HG03280 (cell line): Measurements from ENCODE around the gene S1PR5.

Experiments
- ATAC-seq: cut with Tn5 transposase; IDR thresholded peaks from one replicate; pipeline ENCODE4 v1.9.1; 2021; ENCODE audit warnings: mild to moderate bottlenecking, moderate library complexity; ENCODE audit not compliant: unreplicated experiment

Gene S1PR5

DNA sequence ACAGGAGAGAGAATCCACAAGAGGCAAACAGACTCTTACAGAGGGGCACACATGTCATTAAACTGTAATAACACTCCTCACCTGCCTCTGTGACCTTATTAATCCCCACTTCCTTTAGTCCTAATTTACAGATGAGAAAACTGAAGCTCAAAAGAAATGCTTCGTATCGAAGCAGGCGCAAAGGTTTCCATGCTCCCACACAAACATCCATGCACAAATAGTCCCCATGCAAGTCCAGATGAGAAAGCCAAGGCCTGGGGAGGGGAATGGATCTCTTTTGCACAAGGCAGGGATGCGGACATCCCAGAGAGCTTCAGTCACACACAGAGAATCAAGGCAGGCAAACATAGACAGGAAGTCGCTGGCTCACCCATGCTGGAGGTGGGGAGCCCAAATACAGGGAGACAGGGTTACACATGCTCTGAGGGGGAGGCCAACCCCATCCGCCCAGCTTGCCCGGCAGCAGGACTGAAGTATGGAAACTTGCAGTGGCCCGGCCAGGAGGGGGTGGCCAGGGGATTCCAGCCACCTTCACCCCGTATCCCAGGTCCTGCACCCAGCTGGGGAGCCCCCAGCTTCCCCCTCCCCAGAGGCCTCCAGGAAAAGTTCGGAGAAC, 468 bp downstream of the S1PR5 start:
- no peak for ATAC-seq

GRCh38 chr19:10516064-10516385, 1.2 kb downstream of the S1PR5 start:
- ATAC-seq: no peak

DNA sequence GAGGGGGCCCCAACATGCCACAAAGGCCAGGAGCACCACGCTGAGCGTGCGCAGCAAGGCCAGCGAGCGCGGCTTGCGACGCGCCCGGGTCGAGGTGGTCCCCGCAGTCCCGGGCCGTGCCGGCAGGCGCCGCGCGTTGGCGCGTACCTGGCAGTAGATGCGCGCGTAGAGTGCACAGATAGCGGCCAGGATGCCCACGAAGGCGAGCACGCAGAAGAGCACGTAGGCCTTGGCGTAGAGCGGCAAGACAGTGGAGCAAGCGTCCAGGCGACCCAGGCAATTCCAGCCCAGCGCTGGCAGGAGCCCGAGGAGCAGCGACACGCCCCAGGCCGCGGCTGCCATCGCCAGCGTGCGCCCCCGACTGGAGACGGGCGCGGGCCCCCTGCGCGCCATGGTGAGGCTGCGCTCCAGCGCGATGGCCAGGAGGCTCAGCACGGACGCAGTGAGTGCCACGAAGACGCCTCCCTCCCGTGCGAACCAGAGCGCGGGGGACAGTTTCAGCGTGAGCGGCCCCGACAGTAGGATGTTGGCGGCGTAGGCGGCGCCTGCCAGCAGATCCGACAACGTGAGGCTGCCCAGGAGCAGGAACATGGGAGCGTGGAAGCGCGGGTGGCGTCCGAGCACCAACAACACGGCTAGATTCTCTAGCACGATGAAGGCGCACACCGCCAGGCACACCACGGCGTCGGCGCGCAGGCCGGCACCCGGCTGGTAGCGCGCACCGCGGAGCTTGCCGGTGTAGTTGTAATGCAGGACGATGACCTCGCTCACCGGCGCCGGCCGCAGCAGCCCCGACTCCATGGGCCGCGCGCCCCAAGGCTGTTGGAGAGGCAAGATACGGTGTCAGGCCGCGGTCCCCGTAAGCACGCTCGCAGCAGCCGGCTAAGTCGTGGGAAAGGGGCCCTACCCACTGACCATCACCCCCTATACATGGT, 2.8 kb downstream of the S1PR5 start:
- no peak for ATAC-seq

DNA sequence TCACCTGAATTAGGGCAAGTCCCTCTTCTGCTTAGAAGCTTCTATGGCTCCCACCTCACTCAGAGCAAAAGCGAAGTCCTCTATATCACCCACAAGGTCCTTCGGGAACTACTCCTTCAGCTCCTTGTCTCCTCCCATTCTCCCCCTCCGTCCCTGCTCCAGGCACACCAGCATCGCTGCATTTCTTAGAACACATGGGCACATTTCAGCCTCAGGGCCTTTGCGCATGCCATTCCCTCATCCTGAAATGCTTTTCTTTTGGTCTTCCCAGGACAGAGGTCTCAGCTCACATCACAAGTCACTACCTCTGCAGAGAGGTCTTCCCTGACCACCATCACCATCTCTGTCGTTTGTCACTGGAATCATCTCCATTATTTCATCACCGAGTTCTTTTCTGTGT, 4.0 kb downstream of the S1PR5 start:
- no peak for ATAC-seq

DNA sequence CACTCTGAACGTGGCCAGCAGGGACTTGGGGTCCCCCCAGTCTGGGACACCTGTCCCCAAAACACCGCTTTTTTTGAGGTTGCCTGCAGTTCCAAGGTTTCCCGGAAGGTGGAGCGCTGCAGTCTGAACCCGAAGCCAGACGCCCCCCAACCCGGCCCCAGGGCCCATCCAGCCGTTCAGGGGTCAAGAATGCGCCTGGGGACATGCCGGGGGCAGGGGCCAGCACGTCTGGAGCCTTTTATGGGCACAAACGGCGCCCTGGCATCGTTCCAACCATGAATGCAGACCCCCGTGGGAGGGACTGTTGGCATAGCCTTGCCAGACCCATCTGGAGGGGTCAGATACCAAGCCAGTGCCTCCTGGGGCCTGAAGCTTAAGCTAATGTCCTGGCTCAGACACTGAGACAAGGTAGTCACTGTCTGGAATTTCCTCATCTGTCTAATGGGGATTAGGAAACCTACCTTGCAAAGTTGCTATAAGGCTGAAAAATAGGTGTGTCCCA, 6.9 kb downstream of the S1PR5 start:
- no peak for ATAC-seq

- no peak for ATAC-seq
Measured at GRCh38 chr19:10508707-10509106, 8.5 kb downstream of the S1PR5 start.

DNA sequence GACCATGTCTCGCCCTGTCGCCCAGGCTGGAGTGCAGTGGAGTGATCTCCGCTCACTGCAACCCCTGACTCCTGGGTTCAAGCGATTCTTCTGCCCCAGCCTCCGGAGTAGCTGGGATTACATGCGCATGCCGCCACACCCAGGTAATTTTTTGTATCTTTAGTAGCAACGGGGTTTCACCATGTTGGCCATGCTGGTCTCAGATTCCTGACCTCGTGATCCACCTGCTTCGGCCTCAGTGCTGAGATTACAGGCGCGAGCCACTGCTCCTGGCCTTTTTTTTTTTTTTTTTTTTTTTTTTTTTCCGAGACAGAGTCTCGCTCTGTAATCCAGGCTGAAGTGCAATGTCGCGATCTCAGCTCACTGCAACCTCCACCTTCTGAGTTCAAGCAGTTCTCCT, 9.2 kb downstream of the S1PR5 start:
- no peak for ATAC-seq

- no peak for ATAC-seq
Measured at GRCh38 chr19:10505583-10506229, 11.5 kb downstream of the S1PR5 start.

GRCh38 chr19:10503002-10503789, 14.1 kb downstream of the S1PR5 start, which contains the start of gene KEAP1:
Gene KEAP1, minus strand, starts transcription at chr19:10503356. Its CDS starts 3,323 bp downstream, at chr19:10500033.
- ATAC-seq: peak; percentile 20

DNA sequence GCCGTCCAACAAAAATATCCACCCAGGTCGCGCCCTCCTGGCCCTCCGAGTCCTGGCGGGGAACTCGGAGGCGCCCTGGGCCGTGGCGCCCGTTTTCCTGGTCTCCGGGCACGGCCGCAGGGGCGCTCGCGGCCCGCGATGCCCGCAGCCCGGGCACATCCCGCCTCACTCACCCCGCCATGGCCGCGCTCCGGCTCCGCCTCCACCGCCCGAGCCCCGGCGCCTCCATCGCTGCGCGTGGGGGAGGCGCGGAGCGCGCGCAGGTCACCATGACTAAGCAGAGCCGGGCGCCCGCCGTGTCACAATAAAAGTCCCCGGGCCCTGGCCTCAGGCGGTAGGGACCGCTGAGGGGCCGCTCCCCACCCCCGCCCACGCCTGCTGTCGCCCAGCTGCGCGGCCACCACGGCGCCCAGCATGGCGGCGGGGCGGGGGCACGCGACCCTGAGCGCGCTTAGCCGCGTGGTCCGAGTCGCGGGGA, 14.7 kb downstream of the S1PR5 start:
- ATAC-seq: peak; percentile 82

DNA sequence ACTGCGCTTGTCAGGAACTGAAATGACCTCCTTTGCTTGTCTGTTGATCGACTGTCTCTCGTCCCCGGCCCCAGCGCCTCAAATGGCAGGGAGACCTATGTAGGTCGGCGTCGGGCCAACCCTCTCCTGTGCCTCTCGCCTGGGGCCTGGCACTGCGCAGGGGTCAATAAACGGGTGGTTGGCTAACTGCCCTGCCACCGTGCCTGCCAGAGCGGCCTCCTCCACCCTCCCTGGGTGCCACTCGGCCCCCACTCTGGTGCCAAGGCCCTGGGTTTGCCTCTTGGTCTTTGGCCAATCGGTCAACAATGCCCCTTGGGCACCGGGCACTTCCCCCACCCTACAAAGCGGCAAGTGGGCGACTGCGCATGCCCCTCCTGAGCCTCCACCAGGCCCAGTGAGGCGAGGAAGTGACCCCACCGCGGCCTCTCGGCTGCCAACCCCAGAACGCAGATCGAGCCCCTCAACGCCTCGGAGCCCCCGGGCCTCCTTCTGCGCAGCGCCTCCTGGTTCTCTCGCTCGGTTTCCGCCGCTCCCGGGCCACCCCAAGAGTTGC, 15.2 kb downstream of the S1PR5 start:
- ATAC-seq: peak; percentile 25

- ATAC-seq: no peak
Measured at GRCh38 chr19:10500247-10500592, 17.0 kb downstream of the S1PR5 start.

- ATAC-seq: no peak
Measured at GRCh38 chr19:10499550-10500246, 17.5 kb downstream of the S1PR5 start.

DNA sequence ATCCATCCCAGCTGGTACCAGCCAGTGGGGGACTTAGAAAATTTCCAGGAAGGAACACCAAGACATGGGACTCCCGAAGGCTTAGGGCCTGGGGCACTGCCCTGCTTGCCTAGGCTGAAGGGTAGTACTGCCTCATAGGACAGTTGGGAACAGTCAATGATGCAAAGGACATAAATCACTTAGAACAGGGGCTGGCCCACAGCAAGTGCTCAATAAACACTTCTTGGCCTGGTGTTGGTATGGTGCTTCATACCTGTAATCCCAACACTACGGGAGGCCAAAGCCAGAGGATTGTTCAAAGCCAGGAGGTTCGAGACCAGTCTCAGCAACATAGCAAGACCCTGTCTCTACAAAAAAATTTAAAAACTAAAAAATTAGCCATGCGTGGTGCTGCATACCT, 19.9 kb downstream of the S1PR5 start:
- no peak for ATAC-seq

DNA sequence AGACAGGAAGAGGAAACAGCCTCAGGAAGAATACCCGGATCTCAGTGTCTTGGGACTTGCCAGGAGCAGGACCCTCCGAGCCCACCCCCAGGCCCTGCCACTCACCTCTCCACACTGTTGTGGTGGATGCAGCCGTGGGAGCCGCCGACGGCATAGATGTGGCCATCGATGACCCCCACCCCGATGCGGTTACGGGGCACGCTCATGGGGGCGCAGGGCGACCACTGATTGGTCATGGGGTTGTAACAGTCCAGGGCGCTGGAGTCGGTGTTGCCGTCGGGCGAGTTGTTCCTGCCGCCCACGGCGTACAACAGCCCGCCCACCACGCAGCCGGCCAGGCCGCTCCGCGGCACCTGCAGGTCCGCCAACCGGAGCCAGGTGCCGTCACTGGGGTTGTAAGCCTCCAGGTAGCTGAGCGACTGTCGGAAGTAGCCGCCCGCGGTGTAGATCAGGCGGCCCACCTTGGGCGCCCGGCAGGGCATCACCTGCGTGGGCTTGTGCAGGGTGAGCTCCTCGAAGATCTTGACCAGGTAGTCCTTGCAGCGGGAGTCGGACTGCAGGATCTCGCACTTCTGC, 25.7 kb downstream of the S1PR5 start:
- ATAC-seq: no peak

DNA sequence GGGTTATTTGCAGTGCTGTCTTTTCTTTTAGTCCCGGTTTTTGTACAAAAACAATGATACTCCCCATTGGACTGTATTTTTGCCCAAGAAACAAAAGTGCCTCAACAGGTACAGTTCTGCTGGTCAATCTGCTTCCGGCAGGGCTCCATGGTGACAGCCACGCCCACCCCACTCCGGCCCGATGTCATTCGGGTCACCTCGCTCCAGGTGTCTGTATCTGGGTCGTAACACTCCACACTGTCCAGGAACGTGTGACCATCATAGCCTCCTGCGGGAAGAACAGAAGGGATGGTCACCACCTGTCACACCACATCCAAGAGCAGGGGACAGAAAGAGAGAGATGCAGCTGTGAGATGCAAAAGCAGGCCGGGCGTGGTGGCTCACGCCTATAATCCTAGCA, 30.7 kb downstream of the S1PR5 start:
- ATAC-seq: no peak

- no peak for ATAC-seq
Measured at GRCh38 chr19:10478903-10479384, 38.3 kb downstream of the S1PR5 start.

GRCh38 chr19:10478476-10478875, 38.8 kb downstream of the S1PR5 start:
- ATAC-seq: no peak

GRCh38 chr19:10474962-10475451, 42.2 kb downstream of the S1PR5 start:
- no peak for ATAC-seq
